GM23338 (cell line): ENCODE measurements around the gene PVALEF. TPM values are rescaled to one million over a fixed set of nuclear protein-coding genes. Genes with fewer than 3 reads are reported as not detected.

Experiments
- ATAC-seq: fragments of 200-7000 bp; cut with Tn5 transposase; 3 replicates; pipeline ENCODE4 v1.9.1; 2020
- DNase-seq: peaks from one replicate; pipeline ENCODE4 v3.0.0-alpha.2; 2015; ENCODE audit warnings: low spot score
- H2AFZ ChIP-seq: fragments of 200-600 bp; sonication (generic); 2 replicates; pipeline ENCODE4 v1.8.0; 2016; ENCODE audit warnings: antibody characterized with exemption, mild to moderate bottlenecking, moderate library complexity
- H3F3A ChIP-seq: fragments of 200-600 bp; sonication (generic); replicated peaks from 2 replicates; pipeline ENCODE4 v1.8.0; 2017; ENCODE audit warnings: antibody characterized with exemption, mixed run types, low read depth
- H3K27ac ChIP-seq: fragments of 200-600 bp; sonication (generic); 2 replicates; pipeline ENCODE4 v1.6.1; 2016; ENCODE audit warnings: low read depth
- H3K27me3 ChIP-seq: fragments of 200-600 bp; sonication (generic); 2 replicates; pipeline ENCODE4 v1.8.0; 2016; ENCODE audit warnings: mild to moderate bottlenecking, mixed run types, moderate library complexity; ENCODE audit not compliant: insufficient read depth
- H3K36me3 ChIP-seq: fragments of 200-600 bp; sonication (generic); 2 replicates; pipeline ENCODE4 v1.8.0; 2016; ENCODE audit warnings: mild to moderate bottlenecking; ENCODE audit not compliant: insufficient read depth
- H3K4me1 ChIP-seq: fragments of 200-600 bp; sonication (generic); 2 replicates; pipeline ENCODE4 v1.8.0; 2016; ENCODE audit warnings: mild to moderate bottlenecking, moderate library complexity; ENCODE audit not compliant: insufficient read depth
- H3K4me2 ChIP-seq: fragments of 200-600 bp; sonication (generic); 2 replicates; pipeline ENCODE4 v1.7.1; 2017; ENCODE audit warnings: mixed run types
- H3K4me3 ChIP-seq: fragments of 200-600 bp; sonication (generic); 2 replicates; pipeline ENCODE4 v1.6.1; 2016; ENCODE audit warnings: mixed run types
- H3K79me2 ChIP-seq: fragments of 200-600 bp; sonication (generic); replicated peaks from 2 replicates; pipeline ENCODE4 v1.8.0; 2017; ENCODE audit warnings: mild to moderate bottlenecking; ENCODE audit not compliant: insufficient read depth
- H3K9me2 ChIP-seq: fragments of 200-600 bp; sonication (generic); 2 replicates; pipeline ENCODE4 v1.8.0; 2017; ENCODE audit not compliant: insufficient read depth
- H4K20me1 ChIP-seq: fragments of 200-600 bp; sonication (generic); replicated peaks from 2 replicates; pipeline ENCODE4 v1.8.0; 2017; ENCODE audit warnings: mild to moderate bottlenecking; ENCODE audit not compliant: insufficient read depth
- H3K27ac Mint-ChIP-seq: 2 replicates; pipeline ENCODE4 v1.8.0; 2020; ENCODE audit warnings: inconsistent platforms, mild to moderate bottlenecking, moderate library complexity, mixed read lengths
- H3K27me3 Mint-ChIP-seq: 3 replicates; pipeline ENCODE4 v1.8.0; 2022; ENCODE audit warnings: low read depth, mild to moderate bottlenecking, moderate library complexity, mixed read lengths, inconsistent platforms; ENCODE audit not compliant: insufficient read depth, poor library complexity
- H3K36me3 Mint-ChIP-seq: 3 replicates; pipeline ENCODE4 v1.8.0; 2021; ENCODE audit warnings: low read depth, mild to moderate bottlenecking, inconsistent platforms, moderate library complexity, mixed read lengths
- H3K4me1 Mint-ChIP-seq: 3 replicates; pipeline ENCODE4 v1.8.0; 2020; ENCODE audit warnings: mild to moderate bottlenecking, inconsistent platforms, mixed read lengths
- H3K4me3 Mint-ChIP-seq: 3 replicates; pipeline ENCODE4 v1.8.0; 2021; ENCODE audit warnings: moderate library complexity, mild to moderate bottlenecking, inconsistent platforms, mixed read lengths
- H3K9me3 Mint-ChIP-seq: 3 replicates; pipeline ENCODE4 v1.8.0; 2020; ENCODE audit warnings: moderate library complexity, mild to moderate bottlenecking, inconsistent platforms, mixed read lengths
- CTCF ChIP-seq, 2 experiments: fragments of 200-600 bp in 1 of 2; sonication (generic) in 1 of 2; conservative IDR thresholded peaks; 2 replicates each; pipeline versions ENCODE4 v1.5.1 to v1.6.1; 2016 to 2017; ENCODE audit warnings: antibody characterized with exemption in 2 of 2, low read depth in 2 of 2, mild to moderate bottlenecking in 2 of 2, moderate library complexity in 1 of 2
- ETS1 ChIP-seq: IDR thresholded peaks from 2 replicates; pipeline ENCODE4 v1.6.1; 2016; ENCODE audit warnings: antibody characterized with exemption
- EZH2phosphoT487 ChIP-seq: fragments of 200-600 bp; sonication (generic); IDR thresholded peaks from one replicate; pipeline ENCODE4 v1.8.1; 2018; ENCODE audit warnings: antibody characterized with exemption; ENCODE audit not compliant: unreplicated experiment
- JUNB ChIP-seq: IDR thresholded peaks from one replicate; pipeline ENCODE4 v1.6.1; 2016; ENCODE audit warnings: antibody characterized with exemption; ENCODE audit not compliant: unreplicated experiment
- NANOG ChIP-seq: IDR thresholded peaks from 2 replicates; pipeline ENCODE4 v1.6.1; 2016; ENCODE audit warnings: antibody characterized with exemption, borderline replicate concordance
- STAT1 ChIP-seq: IDR thresholded peaks from one replicate; pipeline ENCODE4 v1.6.1; 2016; ENCODE audit warnings: antibody characterized with exemption; ENCODE audit not compliant: unreplicated experiment
- ZNF114 ChIP-seq: fragments of 250-450 bp; sonication (Bioruptor Pico); IDR thresholded peaks from 2 replicates; pipeline ENCODE4 v1.5.0; 2020; ENCODE audit warnings: mild to moderate bottlenecking, moderate library complexity
- polyA plus RNA-seq: library from polyadenylated mRNA; unstranded; fragments of >200 nt; fragmentation: Nextera tagmentation; extraction: Ambion mirVana; gene quantifications from 2 replicates; pipeline ENCODE4 v1.2.1, GENCODE V29; 2016
- total RNA-seq: library from RNA; depleted of rRNA; stranded (reverse); fragments of >200 nt; shearing (Covaris generic); gene quantifications from 2 replicates; pipeline ENCODE4 v1.2.3, GENCODE V29; 2014
- TF ChIP-seq, protein P1 (sequence below): IDR thresholded peaks from one replicate; pipeline ENCODE4 v1.6.1; 2018; ENCODE audit warnings: antibody characterized with exemption; ENCODE audit not compliant: unreplicated experiment

Gene PVALEF
- total and polyA plus RNA-seq, 2 experiments from 2014 or later: not detected

GRCh38 chr17:81197831-81198490, 32.7 kb downstream of the PVALEF start:
- TF ChIP-seq ETS1: no peak
- H3K36me3 ChIP-seq: no peaks in the 10 kb centered on the region; the same call in 1 of the 2 replicates
- H2AFZ ChIP-seq: no peak overlapping the region
- H3K4me1 ChIP-seq: no peaks in the 10 kb centered on the region
- H3K4me3 ChIP-seq: no peak overlapping the region
- peaks cover 12% of the 10 kb centered on the region; the same call in 2 of the 3 replicates for H3K36me3 Mint-ChIP-seq
- H3K4me1 Mint-ChIP-seq: no peaks in the 10 kb centered on the region
- H3K27me3 ChIP-seq: no peaks in the 10 kb centered on the region
- peaks cover 4% of the 10 kb centered on the region for H3K27me3 Mint-ChIP-seq
- no peak overlapping the region for H3K4me2 ChIP-seq
- no peak overlapping the region for H3K27ac Mint-ChIP-seq
- ATAC-seq: no peak
- H3K9me3 Mint-ChIP-seq: no peaks in the 10 kb centered on the region
- no peaks in the 10 kb centered on the region for H3K9me2 ChIP-seq
- H3F3A ChIP-seq: no peaks in the 10 kb centered on the region
- no peaks in the 10 kb centered on the region for H4K20me1 ChIP-seq
- no peak overlapping the region for H3K4me3 Mint-ChIP-seq
- no peaks in the 10 kb centered on the region for H3K79me2 ChIP-seq
- DNase-seq: no peak
- no peak overlapping the region for H3K27ac ChIP-seq

- Histone ChIP-seq H3K9me2 (no peaks in the 10 kb centered on the region), H3K4me2 (no peak overlapping the region), H3F3A (no peaks in the 10 kb centered on the region), H3K36me3 (no peaks in the 10 kb centered on the region; the same call in 1 of the 2 replicates), H3K79me2 (no peaks in the 10 kb centered on the region), H2AFZ (no peak overlapping the region), H3K27ac (no peak overlapping the region), H4K20me1 (no peaks in the 10 kb centered on the region), H3K27me3 (no peaks in the 10 kb centered on the region), H3K4me1 (no peaks in the 10 kb centered on the region), H3K4me3 (no peak overlapping the region)
- ATAC-seq (no peak), DNase-seq (no peak)
- Mint-ChIP-seq H3K27ac (no peak overlapping the region), H3K4me3 (no peak overlapping the region), H3K4me1 (no peaks in the 10 kb centered on the region), H3K36me3 (peaks cover 12% of the 10 kb centered on the region; the same call in 2 of the 3 replicates), H3K9me3 (no peaks in the 10 kb centered on the region), H3K27me3 (peaks cover 4% of the 10 kb centered on the region)
- TF ChIP-seq CTCF (conservative IDR thresholded peaks at IDR 0.05; ENCODE audit: low read depth in 2 of 2) (no peak), ZNF114 (CRISPR knock-in tag) (no peak), NANOG (no peak), STAT1 (no peak), EZH2phosphoT487 (no peak), JUNB (no peak)
- TF ChIP-seq, protein P1, sequence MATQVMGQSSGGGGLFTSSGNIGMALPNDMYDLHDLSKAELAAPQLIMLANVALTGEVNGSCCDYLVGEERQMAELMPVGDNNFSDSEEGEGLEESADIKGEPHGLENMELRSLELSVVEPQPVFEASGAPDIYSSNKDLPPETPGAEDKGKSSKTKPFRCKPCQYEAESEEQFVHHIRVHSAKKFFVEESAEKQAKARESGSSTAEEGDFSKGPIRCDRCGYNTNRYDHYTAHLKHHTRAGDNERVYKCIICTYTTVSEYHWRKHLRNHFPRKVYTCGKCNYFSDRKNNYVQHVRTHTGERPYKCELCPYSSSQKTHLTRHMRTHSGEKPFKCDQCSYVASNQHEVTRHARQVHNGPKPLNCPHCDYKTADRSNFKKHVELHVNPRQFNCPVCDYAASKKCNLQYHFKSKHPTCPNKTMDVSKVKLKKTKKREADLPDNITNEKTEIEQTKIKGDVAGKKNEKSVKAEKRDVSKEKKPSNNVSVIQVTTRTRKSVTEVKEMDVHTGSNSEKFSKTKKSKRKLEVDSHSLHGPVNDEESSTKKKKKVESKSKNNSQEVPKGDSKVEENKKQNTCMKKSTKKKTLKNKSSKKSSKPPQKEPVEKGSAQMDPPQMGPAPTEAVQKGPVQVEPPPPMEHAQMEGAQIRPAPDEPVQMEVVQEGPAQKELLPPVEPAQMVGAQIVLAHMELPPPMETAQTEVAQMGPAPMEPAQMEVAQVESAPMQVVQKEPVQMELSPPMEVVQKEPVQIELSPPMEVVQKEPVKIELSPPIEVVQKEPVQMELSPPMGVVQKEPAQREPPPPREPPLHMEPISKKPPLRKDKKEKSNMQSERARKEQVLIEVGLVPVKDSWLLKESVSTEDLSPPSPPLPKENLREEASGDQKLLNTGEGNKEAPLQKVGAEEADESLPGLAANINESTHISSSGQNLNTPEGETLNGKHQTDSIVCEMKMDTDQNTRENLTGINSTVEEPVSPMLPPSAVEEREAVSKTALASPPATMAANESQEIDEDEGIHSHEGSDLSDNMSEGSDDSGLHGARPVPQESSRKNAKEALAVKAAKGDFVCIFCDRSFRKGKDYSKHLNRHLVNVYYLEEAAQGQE: no peak
These were observed 33.6 kb downstream of the PVALEF start for GRCh38 chr17:81198826-81199481.
